ENCODE data around the gene CCDC167. TPM values are rescaled to one million over a fixed set of nuclear protein-coding genes. Genes with fewer than 3 reads are reported as not detected.

The CCDC167 gene
- total RNA-seq, 3 donors from 2014 or later (not counting 1 experiment from before 2014, with no cell fraction given), result 10.2 to 27.4 (median 19.4) TPM

GRCh38 chr6:37539171-37540028 is 39.7 kb upstream of the CCDC167 start:
- Histone ChIP-seq H3K36me3 (ENCODE audit: control insufficient read depth, insufficient read depth, low read length) (no peaks in the 10 kb centered on the region), H3K4me3 (ENCODE audit: low read length) (no peak overlapping the region), H3K4me1 (ENCODE audit: control insufficient read depth, insufficient read depth, low read length) (peaks cover 25% of the 10 kb centered on the region), H3K27ac (ENCODE audit: low read length) (no peak overlapping the region), H3K9me3 (ENCODE audit: control insufficient read depth, insufficient read depth, low read length) (no peaks in the 10 kb centered on the region), H3K27me3 (ENCODE audit: control insufficient read depth, insufficient read depth, low read length) (peaks cover 22% of the 10 kb centered on the region)
- Mint-ChIP-seq H3K4me3 (no peak overlapping the region), H3K27ac (no peak overlapping the region), H3K4me1 (peaks cover 10 to 21% of the 10 kb centered on the region in 2 donors), H3K27me3 (ENCODE audit: low read depth in 2 of 2) (peaks cover 15 to 30% of the 10 kb centered on the region in 2 donors), H3K36me3 (no peaks in the 10 kb centered on the region), H3K9me3 (no peaks in the 10 kb centered on the region)
- ATAC-seq, result no peak
- TF ChIP-seq, protein P1, sequence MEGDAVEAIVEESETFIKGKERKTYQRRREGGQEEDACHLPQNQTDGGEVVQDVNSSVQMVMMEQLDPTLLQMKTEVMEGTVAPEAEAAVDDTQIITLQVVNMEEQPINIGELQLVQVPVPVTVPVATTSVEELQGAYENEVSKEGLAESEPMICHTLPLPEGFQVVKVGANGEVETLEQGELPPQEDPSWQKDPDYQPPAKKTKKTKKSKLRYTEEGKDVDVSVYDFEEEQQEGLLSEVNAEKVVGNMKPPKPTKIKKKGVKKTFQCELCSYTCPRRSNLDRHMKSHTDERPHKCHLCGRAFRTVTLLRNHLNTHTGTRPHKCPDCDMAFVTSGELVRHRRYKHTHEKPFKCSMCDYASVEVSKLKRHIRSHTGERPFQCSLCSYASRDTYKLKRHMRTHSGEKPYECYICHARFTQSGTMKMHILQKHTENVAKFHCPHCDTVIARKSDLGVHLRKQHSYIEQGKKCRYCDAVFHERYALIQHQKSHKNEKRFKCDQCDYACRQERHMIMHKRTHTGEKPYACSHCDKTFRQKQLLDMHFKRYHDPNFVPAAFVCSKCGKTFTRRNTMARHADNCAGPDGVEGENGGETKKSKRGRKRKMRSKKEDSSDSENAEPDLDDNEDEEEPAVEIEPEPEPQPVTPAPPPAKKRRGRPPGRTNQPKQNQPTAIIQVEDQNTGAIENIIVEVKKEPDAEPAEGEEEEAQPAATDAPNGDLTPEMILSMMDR (IDR thresholded peaks at IDR 0.05), result no peak
- DNase-seq, result no peak
- 72% methylated on average over 9 of the region's 9 CpGs for WGBS (ENCODE audit: insufficient coverage)
- intact Hi-C loops (cut with micrococcal nuclease), result no loop called here

DNA sequence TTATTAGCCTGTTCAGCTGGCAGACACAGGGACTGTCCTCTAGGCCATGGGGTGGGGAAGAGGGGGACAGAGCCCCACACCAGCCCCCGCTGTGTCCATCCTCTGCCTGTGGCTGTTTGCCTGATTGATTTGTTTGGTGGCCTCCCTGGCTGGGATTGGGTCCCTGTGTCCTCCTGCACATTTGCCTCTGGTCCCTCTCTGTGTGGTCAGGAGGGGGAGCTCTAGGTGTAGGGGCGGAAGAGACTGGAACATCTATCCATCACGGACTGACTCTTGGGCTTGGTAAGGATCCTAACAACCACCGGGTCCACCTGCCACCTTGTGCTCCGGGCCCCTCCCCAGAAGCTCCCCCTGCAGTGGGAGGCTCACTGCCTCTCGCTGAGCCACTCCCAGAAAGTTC is 38.4 kb upstream of the CCDC167 start:
- TF ChIP-seq, protein P1 (IDR thresholded peaks at IDR 0.05), result no peak
- Histone ChIP-seq H3K4me3 (ENCODE audit: low read length) (no peak overlapping the region), H3K4me1 (ENCODE audit: control insufficient read depth, insufficient read depth, low read length) (peaks cover 25% of the 10 kb centered on the region), H3K36me3 (ENCODE audit: control insufficient read depth, insufficient read depth, low read length) (no peaks in the 10 kb centered on the region), H3K9me3 (ENCODE audit: control insufficient read depth, insufficient read depth, low read length) (no peaks in the 10 kb centered on the region), H3K27me3 (ENCODE audit: control insufficient read depth, insufficient read depth, low read length) (peaks cover 25% of the 10 kb centered on the region), H3K27ac (ENCODE audit: low read length) (no peak overlapping the region)
- ATAC-seq (no peak), DNase-seq (peak in 1 of 2 donors; percentile 25)
- Mint-ChIP-seq H3K27ac (no peak overlapping the region), H3K4me3 (no peak overlapping the region), H3K9me3 (no peaks in the 10 kb centered on the region), H3K27me3 (ENCODE audit: low read depth in 2 of 2) (peaks cover 23 to 38% of the 10 kb centered on the region in 2 donors), H3K36me3 (no peaks in the 10 kb centered on the region), H3K4me1 (peaks cover 10 to 21% of the 10 kb centered on the region in 2 donors)
- intact Hi-C loops (cut with micrococcal nuclease), result no loop called here
- 89% methylated on average over 6 of the region's 6 CpGs for WGBS (ENCODE audit: insufficient coverage)

- Histone ChIP-seq H3K4me3 (ENCODE audit: low read length) (no peak overlapping the region), H3K36me3 (ENCODE audit: control insufficient read depth, insufficient read depth, low read length) (no peaks in the 10 kb centered on the region), H3K9me3 (ENCODE audit: control insufficient read depth, insufficient read depth, low read length) (no peaks in the 10 kb centered on the region), H3K4me1 (ENCODE audit: control insufficient read depth, insufficient read depth, low read length) (peaks cover 25% of the 10 kb centered on the region), H3K27me3 (ENCODE audit: control insufficient read depth, insufficient read depth, low read length) (peaks cover 25% of the 10 kb centered on the region), H3K27ac (ENCODE audit: low read length) (no peak overlapping the region)
- H3K4me3 Mint-ChIP-seq, result peak overlapping the region; percentile 37
- WGBS (ENCODE audit: insufficient coverage), result 77% methylated on average over 4 of the region's 5 CpGs
- no peak for ATAC-seq
- peaks cover 10 to 21% of the 10 kb centered on the region in 2 donors for H3K4me1 Mint-ChIP-seq
- TF ChIP-seq, protein P1 (IDR thresholded peaks at IDR 0.05), result no peak
- no peak overlapping the region for H3K27ac Mint-ChIP-seq
- intact Hi-C loops (cut with micrococcal nuclease), result loop anchor here (2.0 kb wide), 1 partner anchor 21 kb away; no protein-coding TSS in a partner anchor
- H3K9me3 Mint-ChIP-seq, result no peaks in the 10 kb centered on the region
- no peaks in the 10 kb centered on the region for H3K36me3 Mint-ChIP-seq
- peaks cover 29 to 42% of the 10 kb centered on the region in 2 donors for H3K27me3 Mint-ChIP-seq (ENCODE audit: low read depth in 2 of 2)
- no peak for DNase-seq
Observed at GRCh38 chr6:37537548-37537947, 37.9 kb upstream of the CCDC167 start.
